ENCODE measurements around the gene ZMYND11.
"Not testable (repeated sequence)": the region's sequence is repeated elsewhere in the genome, so short reads cannot be mapped to it uniquely, and the experiment has no call there.

ZMYND11 gene

DNA sequence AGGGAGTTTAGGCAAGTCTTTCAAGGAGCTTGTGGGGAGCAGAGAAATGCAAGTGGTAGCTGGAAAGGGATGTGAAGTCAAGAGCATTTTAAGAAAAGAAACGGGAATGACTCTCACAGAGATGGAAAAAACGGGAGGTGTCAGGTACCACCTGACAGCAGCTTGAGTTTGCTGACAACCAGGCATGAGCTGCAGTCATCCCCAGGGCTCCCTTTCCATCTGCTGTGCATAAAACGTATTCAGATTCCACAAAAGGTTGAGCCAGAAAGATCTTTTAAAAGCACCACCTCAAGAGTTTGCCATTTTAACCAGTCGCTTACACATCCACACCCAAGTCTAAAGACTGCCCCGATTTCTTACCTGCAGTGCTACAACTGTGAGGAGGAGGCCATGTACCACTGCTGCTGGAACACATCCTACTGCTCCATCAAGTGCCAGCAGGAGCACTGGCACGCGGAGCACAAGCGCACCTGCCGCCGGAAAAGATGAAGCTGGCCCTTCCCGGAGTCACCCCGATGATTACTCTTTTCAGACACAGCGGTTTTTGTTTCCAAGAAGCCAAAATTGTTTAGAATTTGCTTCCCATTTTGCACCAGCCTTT, 116.8 kb downstream of the ZMYND11 start:
- DNase-seq = no peak

DNA sequence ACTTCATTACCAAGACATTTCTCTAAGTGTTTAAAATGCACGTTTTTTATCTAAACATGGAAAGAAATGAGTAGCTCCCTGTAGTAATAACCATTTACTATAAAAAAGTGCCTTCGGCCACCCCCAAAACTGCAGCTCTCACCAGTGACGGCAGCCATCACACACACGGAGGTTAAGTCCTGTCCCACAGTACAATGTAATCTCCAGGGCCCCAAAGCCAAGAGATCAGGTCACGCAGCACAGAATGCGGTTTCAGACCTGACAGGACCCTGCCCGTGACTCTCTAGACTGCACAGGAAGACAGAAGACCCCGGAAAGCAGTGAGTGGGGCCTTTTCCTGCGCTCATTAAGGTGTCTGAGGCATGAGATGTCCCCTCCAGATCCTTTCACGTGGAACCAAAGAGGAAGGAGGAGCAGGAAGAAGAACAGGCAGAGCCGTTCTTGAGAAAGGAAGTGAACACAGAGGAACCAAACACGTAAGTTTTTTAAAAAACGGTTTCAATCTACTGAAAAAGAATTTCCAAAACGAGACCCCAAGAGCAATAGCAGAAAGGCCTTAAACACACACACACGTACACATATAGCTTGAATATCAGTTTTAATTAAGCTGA, 125.7 kb downstream of the ZMYND11 start:
- DNase-seq = no peak

GRCh38 chr10:264160-265073, 129.2 kb downstream of the ZMYND11 start:
- not testable (repeated sequence) for DNase-seq

DNA sequence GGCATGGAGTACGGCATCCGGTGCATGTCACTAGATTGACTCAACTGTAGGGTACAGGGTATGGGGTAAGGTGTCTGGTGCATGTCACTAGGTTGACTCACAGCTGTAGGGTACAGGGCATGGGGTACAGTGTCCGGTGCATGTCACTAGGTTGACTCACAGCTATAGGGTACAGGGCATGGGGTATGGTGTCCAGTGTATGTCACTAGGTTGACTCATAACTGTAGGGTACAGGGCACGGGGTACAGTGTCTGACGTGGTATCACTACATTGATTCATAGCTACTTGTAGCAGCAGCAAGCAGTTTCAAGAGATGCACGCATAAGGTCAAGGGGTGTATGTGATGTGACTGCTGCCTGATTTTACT, 129.8 kb downstream of the ZMYND11 start:
- not testable (repeated sequence) for DNase-seq

GRCh38 chr10:265816-266588, 130.7 kb downstream of the ZMYND11 start:
- not testable (repeated sequence) for DNase-seq

- peak; percentile 17 for DNase-seq
These were observed 131.7 kb downstream of the ZMYND11 start for GRCh38 chr10:266974-267425.

DNA sequence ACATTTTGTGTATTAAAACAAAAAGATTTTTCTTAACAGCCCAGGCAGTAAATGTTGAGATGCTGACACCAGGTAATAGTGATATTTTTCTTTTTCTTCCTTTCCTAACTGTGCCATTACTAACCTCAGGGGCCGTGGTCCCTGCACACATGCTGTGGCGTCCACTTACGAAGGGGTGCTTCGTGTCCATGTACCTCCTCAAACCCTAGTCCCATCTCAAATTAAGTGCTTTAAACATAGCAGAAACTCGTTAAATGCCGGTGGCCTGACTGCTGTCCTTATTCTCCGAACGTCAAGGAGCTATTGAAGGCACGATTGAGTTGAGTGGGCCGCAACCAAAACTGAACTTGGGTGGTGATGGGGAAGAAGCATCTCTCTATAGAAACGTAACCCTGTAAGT, 132.4 kb downstream of the ZMYND11 start:
- DNase-seq = no peak

GRCh38 chr10:269440-270074, 134.3 kb downstream of the ZMYND11 start:
- no peak for DNase-seq

DNA sequence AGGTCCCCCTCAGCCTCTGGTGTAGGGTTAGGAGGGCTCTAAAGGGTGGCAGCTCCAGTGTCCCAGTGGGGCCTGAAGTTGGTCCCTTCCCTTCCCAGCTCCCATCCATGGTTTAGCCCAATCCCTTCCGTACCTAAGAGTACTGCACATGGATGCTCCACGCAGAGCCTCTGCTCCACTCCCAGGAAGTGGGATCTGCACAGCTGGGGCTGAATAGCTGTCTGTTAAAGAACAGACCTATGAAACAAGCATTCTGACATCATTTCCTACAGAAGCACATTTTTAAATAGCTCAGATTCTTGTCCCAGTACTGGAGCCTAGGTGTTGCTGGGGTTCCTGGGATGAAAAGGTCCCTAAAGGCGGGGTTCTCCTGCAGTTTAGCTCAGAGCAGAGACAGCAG, 135.9 kb downstream of the ZMYND11 start:
- no peak for DNase-seq

DNA sequence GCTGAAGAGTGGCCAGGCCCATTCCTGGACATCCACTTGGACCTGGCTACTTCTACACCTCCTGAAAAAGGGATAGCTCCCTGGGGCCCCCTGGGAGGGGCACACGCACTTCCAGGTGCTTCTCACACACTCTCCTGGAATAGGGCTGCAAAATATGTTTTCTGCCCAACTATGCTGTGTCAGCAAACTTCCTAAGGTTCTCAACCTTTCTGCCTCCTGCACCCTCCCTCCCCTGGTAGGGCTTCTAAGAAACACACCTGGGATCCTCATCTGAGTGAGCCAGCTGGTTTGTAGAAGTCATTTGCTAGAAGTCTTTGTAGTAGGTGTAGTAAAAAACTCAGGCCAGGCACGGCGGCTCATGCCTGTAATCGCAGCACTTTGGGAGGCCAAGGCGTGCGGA, 136.5 kb downstream of the ZMYND11 start:
- no peak for DNase-seq

DNA sequence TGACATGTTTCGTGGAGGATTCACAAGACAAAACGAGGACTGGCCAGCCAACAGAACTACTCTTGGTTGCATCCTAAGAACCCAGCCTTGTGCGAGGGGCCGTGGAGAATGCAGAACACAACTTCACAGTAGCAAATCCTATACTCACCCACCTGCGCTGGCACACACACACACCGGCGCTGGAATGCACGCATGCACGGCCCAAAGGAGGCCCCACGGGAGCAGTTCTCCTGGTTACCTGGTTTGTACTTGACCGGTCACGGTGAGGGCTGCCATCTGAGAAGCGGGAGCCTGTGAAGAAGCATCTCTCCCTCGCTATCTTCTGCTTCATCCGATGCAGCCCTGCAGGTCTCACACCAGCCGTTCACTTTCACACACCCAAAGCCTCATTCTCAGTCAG, 137.8 kb downstream of the ZMYND11 start:
- DNase-seq = no peak

DNA sequence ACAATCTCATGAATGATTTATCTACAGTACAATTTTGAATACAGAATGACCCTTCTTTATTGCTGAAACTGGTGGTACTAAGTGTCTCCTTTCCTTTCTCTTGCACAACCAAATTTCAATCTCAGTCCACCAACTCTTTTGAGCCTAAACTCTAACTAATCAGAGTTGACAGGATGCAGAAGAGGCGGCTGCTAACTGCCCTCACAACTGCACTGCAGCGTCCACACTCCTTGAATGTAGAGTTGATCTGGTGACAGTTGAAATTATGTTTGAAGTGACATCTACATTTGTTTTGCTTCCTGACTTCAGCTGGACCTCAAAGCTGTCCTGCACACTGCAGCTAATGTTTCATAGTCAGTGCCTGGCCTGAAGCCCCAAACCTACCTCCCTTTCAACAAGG, 139.6 kb downstream of the ZMYND11 start:
- DNase-seq = no peak

GRCh38 chr10:275680-276079, 140.4 kb downstream of the ZMYND11 start:
- no peak for DNase-seq

DNA sequence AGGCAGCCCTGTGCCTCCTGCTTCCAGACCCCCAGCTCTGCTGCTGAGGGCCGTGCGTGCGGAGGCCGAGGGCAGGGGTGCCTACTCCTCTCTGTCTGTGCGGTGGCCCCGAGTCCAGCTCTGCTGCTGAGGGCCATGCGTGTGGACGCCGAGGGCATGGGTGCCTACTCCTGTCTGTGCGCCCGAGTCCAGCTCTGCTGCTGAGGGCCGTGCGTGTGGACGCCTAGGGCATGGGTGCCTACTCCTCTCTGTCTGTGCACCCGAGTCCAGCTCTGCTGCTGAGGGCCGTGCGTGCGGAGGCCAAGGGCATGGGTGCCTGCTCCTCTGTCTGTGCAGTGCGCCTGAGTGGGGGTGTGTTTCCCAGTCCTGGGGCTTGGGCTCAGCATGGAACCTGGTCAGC, 142.7 kb downstream of the ZMYND11 start:
- DNase-seq = no peak

- DNase-seq = no peak
These were observed 143.5 kb downstream of the ZMYND11 start for GRCh38 chr10:278707-279106.

GRCh38 chr10:279232-279631, 144.0 kb downstream of the ZMYND11 start:
- no peak for DNase-seq

- DNase-seq = no peak
These were observed 144.4 kb downstream of the ZMYND11 start for GRCh38 chr10:279655-280054.

GRCh38 chr10:282294-283139, 147.3 kb downstream of the ZMYND11 start:
- DNase-seq = peak; percentile 76

DNA sequence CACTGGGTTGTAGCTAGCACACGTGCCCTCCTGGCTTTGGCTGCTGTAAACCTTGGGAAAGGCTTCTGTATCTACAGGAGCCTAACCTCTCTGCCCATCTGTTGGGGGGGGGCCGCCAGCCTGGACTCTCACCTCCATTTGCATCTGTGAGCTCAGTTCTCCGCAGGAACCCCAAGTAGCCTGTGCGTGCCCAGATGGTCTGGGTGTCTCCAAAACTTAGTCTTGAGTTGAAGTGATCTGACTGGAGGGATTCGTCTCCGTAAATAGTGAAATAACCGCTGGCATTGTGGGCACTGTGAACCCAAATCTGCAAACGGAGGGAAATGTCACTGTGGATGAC, 147.9 kb downstream of the ZMYND11 start:
- no peak for DNase-seq

- DNase-seq = no peak
These were observed 148.7 kb downstream of the ZMYND11 start for GRCh38 chr10:283916-284356.

DNA sequence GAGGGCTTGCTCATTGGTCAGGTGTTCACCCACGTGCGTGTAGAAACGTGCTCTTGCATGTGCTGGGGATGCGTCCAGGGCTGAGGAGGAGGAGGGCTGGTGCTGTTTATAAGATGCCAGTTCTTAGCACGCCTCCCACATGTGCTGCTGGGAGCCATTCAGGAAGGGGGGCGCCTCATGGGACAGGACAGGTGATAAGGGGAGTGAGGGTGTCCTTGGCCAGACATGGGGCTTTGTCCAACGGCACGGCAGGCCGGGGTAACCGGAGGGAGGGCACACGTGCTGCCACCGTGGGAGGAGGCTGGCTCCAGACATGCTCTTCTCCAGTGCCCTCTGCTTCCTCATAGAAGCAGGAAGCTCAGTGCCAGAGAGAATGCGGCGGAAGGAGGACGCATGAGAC, 150.0 kb downstream of the ZMYND11 start:
- DNase-seq = no peak
